Activated CD4-positive, CD25-positive, alpha-beta regulatory T cell treated with anti-CD3 and anti-CD28 coated beads, Interleukin-2, amount 50 U/mL, for 24 hours (primary cell): ENCODE results near the gene PAIP2.
A peak's percentile ranks its signal among the peaks of the same experiment; 100 is the strongest.
"Not testable (repeated sequence)": the region's sequence is repeated elsewhere in the genome, so short reads cannot be mapped to it uniquely, and the experiment has no call there.

Source experiments
- ATAC-seq, 2 donors: fragments of 150-1000 bp; cut with Tn5 transposase; one replicate each; pipeline ENCODE4 v1.10.0; 2021; ENCODE audit warnings: mild to moderate bottlenecking in 1 of 2, moderate library complexity in 1 of 2

The PAIP2 gene

GRCh38 chr5:139315056-139315615, 26.5 kb upstream of the PAIP2 start:
- no peak for ATAC-seq

GRCh38 chr5:139335811-139336210, 5.8 kb upstream of the PAIP2 start:
- peak in 1 of 2 donors; percentile 53 for ATAC-seq

- ATAC-seq, result no peak
Measured at GRCh38 chr5:139340051-139340450, 1.6 kb upstream of the PAIP2 start.

- ATAC-seq, result peak; percentile 41 to 51
Measured at GRCh38 chr5:139341187-139341688, 416 bp upstream of the PAIP2 start.

- ATAC-seq, result peak; percentile 66
Measured at GRCh38 chr5:139342423-139342723, 719 bp downstream of the PAIP2 start.

- ATAC-seq, result no peak
Measured at GRCh38 chr5:139343476-139343875, 1.8 kb downstream of the PAIP2 start.

- ATAC-seq, result no peak
Measured at GRCh38 chr5:139344177-139344576, 2.5 kb downstream of the PAIP2 start.

- not testable (repeated sequence) for ATAC-seq
Measured at GRCh38 chr5:139345442-139345841, 3.8 kb downstream of the PAIP2 start.

GRCh38 chr5:139347863-139348262, 6.2 kb downstream of the PAIP2 start:
- ATAC-seq, result not testable (repeated sequence)

GRCh38 chr5:139354186-139354585, 12.5 kb downstream of the PAIP2 start:
- ATAC-seq, result no peak

GRCh38 chr5:139355900-139356299, 14.2 kb downstream of the PAIP2 start:
- not testable (repeated sequence) for ATAC-seq

GRCh38 chr5:139358064-139358463, 16.4 kb downstream of the PAIP2 start:
- ATAC-seq, result no peak

GRCh38 chr5:139360384-139360783, 18.7 kb downstream of the PAIP2 start:
- ATAC-seq, result no peak

GRCh38 chr5:139361835-139362429, 20.3 kb downstream of the PAIP2 start:
- peak; percentile 46 to 55 for ATAC-seq

GRCh38 chr5:139363937-139364336, 22.3 kb downstream of the PAIP2 start:
- peak in 1 of 2 donors; percentile 13 for ATAC-seq

- ATAC-seq, result no peak
Measured at GRCh38 chr5:139364466-139364865, 22.8 kb downstream of the PAIP2 start.

- no peak for ATAC-seq
Measured at GRCh38 chr5:139368613-139369012, 27.0 kb downstream of the PAIP2 start.

- no peak for ATAC-seq
Measured at GRCh38 chr5:139369181-139369580, 27.5 kb downstream of the PAIP2 start.

GRCh38 chr5:139371482-139372435, 30.1 kb downstream of the PAIP2 start:
- ATAC-seq, result no peak

GRCh38 chr5:139374909-139375308, 33.3 kb downstream of the PAIP2 start:
- no peak for ATAC-seq

GRCh38 chr5:139376364-139376763, 34.7 kb downstream of the PAIP2 start:
- no peak for ATAC-seq

- ATAC-seq, result no peak
Measured at GRCh38 chr5:139377226-139377625, 35.6 kb downstream of the PAIP2 start.

- no peak for ATAC-seq
Measured at GRCh38 chr5:139378101-139378825, 36.6 kb downstream of the PAIP2 start.
